HG02938 (cell line): ENCODE results near the gene FBXO30.

ENCODE experiments used
- ATAC-seq: cut with Tn5 transposase; IDR thresholded peaks from one replicate; pipeline ENCODE4 v1.9.1; 2021; ENCODE audit warnings: mild to moderate bottlenecking, moderate library complexity; ENCODE audit not compliant: unreplicated experiment

The FBXO30 gene, protein sequence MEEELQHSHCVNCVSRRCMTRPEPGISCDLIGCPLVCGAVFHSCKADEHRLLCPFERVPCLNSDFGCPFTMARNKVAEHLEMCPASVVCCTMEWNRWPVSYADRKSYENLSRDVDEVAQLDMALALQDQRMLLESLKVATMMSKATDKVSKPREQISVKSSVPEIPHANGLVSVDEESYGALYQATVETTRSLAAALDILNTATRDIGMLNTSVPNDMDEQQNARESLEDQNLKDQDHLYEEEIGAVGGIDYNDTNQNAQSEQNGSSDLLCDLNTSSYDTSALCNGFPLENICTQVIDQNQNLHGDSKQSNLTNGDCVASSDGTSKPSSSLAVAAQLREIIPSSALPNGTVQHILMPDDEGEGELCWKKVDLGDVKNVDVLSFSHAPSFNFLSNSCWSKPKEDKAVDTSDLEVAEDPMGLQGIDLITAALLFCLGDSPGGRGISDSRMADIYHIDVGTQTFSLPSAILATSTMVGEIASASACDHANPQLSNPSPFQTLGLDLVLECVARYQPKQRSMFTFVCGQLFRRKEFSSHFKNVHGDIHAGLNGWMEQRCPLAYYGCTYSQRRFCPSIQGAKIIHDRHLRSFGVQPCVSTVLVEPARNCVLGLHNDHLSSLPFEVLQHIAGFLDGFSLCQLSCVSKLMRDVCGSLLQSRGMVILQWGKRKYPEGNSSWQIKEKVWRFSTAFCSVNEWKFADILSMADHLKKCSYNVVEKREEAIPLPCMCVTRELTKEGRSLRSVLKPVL

DNA sequence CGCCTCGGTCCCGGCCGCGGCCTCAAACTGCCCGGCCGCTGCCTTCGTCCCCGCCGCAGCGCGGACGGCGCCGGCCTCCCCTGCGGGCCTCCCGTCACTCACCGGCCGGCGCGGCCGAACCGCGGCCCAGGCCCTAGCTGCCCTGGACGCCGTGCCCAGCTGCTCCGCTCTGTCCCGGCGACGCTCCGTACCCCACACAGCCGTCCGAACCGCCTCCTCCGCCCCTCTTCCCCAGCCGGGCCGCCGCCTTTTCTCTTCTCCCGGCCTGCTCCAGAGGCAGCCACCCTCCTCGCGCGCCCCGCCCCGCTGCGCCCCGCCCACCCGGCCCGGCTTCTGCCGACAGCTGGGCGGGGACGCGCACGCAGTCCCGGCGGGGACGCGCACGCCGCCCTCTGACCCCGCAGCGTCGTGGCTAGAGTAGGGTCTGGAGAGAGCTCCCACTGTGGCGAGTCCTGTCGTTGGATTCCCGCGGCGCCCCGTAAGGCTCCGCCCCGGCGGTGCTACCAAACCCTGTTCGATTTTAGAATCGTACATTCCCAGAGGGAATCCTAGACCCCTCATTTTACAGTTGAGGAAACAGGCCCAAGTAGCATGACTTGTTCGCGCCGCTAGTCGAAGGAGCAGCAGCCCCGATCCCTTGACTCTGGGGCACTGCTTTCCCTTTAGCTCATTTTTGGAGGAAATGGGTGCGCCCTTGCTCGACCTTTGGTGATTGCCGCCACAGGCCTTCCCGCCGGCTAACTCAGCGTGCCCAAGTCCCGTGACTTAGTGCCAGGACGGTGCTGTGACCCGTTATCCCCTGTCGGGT is at the start of gene FBXO30:
FBXO30 (minus strand) TSS at position 295 of the 808 bp plus-strand sequence. CDS start 8,390 bp downstream, outside the sequence.
- ATAC-seq = peak; percentile 66

DNA sequence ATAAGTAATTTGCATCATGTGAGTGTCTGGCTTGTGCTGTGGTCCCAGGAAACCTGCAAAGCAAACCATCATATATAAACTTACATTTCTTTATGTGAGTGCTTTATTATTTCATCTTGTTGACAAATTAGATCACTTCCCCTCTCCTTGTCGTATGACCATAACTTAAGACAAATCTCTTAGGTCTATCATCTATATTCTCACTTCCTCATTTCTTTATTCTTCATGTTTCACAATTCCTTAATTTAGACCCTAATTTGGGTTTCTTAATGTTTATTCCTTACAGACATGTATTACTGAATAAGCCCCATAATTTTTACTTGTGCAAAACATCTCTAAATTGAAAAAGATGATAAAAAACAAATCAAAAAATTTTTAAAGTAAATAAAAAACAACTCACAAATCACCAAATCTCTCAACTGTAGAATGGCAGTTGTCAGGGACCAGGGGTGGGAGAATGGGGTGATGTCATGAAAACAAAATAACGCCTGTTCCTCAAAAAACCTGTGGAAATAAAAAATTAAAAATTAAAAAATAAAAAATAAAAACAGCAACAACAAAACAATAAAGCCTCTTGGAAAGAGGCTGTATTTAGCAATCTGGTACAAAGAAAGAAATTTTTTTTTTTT is 49.5 kb upstream of the FBXO30 start:
- peak; percentile 46 for ATAC-seq

DNA sequence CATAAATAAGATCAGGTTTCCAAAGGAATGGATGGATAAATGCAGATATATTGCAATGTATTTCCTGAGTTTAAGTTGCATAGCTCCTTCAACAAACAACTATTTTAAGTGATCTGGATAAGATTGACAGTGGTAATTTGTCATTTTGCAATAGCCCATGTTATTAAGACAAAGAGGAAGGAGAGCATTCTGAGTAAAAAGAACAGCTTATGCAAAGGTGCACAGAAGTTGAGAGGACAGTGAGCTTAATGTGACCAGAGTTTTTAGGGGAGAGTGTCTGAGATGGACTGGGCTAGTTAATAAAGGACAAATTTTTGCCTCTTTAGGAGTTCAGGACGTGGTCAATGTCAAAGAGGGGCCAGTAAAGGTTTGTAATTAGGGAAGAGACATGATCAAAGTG is 48.8 kb upstream of the FBXO30 start:
- no peak for ATAC-seq

DNA sequence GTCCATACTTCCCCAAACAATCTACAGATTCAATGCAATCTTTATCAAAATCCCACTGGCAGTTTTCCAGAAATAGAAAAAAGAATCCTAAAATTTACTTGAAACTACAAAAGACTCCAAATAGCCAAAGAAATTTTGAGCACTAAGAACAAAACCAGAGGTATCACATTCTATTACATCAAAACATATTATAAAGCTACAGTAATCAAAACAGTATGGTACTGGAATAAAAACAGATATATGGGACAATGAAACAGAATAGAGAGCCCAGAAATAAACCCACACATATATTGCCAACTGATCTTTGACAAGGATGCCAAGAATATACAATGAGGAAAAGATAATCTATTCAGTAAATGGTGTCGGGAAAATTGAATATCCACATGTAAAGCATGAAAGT is 46.0 kb upstream of the FBXO30 start:
- ATAC-seq = no peak

DNA sequence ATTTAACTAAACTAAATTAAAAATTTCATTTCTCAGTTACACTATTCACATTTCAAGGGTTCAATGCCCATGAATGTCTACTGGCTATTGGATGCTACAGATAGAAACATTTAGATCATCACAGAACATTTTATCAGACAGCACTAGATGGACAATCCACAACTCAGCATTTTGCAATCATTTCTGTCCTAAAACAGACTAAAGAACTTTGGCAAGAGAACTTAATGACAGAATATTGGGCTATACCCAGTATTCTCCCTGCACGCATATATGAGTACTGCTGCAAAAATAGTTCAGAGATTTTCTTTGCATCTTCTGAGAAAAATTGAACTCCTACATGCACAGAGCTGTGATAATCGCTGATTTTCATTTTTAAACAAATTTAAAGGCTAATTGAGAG is 36.1 kb upstream of the FBXO30 start:
- ATAC-seq = no peak

DNA sequence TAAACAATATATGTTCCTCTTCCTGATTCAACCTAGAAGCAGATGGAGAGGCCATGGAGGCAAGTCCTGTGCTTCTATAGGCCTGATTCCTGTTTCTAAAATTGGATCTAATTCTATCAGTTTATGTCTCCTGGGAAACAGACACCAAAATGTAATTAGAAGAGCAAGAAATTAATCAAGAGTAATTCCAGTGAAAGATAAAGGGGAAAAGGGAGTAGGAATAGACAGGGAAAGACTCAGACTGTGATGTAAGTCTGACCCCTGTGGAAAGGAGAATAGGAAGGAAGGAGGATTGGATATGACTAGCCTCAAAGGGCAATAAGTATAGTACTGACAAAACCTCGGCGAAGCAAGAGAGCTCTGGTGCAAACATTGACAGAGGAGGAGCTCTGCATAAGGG is 33.9 kb upstream of the FBXO30 start:
- no peak for ATAC-seq

DNA sequence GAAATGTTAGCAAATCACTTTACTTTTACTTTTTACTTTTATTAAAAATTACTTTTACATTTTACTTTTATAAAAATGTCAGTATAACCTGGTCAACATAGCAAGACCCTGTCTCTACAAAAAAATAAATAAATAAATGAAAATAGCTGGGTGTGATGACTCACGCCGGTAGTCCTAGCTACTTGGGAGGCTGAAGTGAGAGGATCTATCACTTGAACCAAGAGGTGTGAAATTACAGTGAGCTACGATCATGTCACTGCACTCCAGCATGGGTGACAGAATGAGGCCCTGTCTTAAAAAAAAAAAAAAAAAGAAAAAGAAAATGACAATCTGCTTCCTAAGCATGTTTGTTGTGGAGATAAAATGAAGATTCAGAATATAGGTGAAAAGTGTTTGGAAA is 31.0 kb upstream of the FBXO30 start:
- no peak for ATAC-seq

DNA sequence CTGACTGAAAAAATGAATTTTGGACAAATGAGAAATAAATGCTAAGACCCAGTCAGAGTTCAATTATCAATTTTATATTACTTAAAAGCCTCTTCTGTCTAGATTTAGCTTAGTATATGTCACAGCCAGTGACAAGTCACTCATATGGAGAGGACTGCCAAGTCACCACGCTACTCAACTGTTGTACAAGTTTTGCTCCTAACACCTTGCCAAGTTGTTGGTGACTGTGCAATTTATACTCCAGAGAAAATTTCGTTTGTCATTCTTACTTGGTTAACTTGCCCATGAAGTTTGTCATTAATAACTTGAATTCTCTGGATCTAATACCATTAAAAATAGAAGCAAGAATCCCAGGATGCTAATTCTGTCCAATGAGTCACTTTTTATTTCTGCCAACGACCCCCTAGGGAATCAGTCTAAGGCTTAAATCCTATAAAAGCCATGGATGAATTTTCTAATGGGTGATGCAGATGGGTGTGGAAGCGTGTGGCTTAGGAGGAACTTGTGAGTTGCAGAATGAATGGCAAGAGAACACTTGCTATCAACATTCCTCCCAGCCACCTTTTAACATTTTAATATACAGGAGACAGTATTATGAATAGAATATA is 30.4 kb upstream of the FBXO30 start:
- no peak for ATAC-seq

DNA sequence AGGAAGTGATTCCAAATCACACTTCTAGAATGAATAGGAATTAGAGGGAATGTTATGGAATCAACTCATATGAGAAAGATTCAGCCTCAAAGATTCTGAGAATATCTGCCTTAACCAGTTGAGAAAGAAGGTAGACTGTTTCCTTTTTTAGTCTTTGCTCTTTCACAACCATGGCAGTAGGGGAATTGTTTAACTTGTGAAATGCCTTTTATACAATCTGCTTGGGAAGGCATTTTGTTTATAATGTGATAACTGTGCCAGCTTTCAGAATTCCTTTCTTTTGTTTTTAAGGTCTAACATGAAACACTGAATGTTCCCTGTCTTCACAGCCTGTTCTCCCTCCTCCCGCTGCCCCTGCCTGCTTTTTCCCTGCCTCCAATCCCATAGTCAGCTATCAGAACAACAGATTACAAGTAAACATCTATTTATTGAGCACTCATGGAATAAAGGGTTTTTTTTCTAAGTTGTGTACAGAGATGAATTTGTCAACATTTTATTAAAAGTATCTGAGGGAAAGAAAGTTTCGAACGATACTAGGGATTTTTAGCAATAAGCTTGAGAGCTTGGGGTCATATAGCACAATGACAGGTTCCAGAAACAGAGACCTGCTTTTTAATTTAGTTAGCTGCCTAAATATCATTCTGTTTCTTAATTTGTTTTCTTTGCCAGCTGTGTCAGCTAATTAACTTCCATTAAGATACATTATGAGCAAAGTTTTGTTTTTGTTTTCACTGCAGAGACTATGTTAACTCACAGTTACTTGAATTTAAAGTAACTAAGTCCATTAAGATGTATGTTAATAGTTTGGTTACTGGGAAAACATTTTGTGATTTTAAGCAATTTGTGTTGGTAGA is 28.3 kb upstream of the FBXO30 start:
- no peak for ATAC-seq

DNA sequence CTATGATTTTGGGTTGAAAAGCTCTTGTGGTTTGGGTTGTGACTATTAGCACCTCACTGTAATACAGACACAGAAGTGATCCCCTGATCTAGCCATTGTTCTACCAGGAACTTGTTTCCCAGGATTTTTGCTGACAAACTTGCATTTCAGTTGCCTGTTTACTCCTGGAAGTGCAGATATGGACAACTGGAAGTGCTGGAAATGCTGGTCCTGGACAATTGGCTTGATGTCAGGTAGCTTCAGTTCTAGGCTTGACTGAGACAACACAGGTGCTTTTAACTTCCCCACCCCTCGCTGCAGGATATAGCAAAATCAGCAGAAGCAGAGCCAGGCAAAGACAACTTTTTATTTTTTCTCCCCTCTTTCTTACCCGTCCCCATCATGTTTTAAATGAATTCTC is 27.1 kb upstream of the FBXO30 start:
- no peak for ATAC-seq

DNA sequence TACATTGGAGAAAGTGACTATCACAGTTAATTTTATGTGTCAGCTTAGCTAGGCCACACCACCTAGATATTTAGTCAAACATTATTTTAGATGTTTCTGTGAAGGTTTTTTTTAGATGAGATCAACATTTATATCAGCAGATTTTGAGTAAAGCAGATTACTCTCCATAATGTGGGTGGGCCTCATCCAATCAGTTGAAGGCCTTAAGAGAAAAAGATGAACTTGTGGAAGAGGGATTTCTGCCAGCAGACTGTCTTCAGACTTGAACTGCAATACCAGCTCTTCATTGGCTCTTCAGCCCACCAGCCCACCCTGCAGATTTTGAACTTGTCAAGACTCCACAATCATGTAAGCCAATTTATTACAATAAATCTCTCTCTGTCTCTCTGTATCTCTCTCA is 25.1 kb upstream of the FBXO30 start:
- ATAC-seq = no peak

DNA sequence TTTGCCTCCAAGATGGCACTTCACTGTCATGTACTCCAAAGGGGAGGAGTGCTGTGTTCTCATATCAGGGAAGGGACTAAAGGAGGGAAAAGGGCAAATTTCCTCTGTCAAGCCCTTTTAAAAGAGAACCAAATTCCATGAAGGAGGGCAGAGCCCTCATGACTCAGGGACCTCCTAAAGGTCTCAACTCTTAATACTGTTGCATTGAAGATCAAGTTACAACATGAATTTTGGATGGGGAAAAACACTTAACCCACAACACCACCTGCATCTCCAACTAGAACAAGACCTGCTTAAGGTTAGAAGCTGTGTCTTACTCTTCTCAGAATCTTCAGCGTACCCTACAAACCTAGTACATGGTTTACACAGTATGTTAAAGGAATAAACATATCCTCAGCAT is 23.7 kb upstream of the FBXO30 start:
- ATAC-seq = no peak

DNA sequence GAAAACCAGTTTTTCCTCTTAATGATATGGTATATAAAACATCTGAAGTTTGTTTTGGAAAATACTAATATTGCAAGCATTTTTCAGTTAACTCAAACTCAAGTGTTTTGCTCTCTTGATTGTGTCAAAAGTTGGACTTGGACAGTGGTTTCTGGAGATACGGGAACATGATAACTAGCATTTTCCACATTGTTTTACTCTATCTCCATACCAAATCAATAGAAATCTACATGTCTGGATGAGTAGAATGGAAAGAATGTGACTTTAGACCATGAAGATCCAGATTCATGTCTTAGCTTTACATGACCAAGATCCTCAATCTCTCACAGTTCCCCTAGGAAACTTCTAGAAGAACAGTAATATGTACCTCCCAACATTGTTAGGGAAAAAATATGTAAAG is 22.2 kb upstream of the FBXO30 start:
- no peak for ATAC-seq

DNA sequence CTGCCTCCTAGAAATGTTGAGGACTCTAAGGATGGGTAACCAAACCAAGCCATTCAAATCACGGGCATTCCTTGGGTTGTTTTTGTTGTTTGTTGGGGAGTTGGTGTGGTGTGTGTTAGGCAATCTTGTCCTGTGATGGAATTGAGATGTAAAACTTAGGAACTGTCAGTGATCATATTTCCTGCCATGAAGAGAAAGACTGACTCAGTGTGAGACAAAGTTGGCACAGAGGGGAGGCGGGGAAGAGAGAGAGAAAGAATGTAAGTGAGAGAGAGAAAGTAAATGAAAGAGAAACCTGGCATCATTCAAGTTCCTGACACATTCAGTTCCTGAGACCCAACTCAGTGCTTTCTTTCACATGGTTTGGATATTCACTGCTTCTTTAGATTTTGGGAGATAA is 21.6 kb upstream of the FBXO30 start:
- no peak for ATAC-seq

DNA sequence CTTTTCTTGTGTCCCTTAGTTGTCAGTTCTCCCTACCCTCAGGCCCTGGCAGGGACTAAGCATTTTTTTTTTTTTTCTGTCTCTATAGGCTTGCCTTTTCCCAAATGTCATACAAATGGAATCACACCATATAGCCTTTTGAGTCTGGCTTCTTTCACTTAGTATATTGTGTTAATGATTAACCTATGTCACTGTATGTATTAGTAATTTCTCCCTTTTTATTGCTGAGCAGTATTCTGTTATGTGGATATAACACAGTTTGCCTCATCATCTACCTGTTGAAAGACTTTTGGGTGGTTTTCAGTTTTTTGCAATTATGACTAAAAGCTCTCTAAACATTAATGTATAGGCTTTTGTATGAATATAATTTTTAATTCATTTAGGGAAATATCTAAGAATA is 16.0 kb upstream of the FBXO30 start:
- peak; percentile 49 for ATAC-seq

DNA sequence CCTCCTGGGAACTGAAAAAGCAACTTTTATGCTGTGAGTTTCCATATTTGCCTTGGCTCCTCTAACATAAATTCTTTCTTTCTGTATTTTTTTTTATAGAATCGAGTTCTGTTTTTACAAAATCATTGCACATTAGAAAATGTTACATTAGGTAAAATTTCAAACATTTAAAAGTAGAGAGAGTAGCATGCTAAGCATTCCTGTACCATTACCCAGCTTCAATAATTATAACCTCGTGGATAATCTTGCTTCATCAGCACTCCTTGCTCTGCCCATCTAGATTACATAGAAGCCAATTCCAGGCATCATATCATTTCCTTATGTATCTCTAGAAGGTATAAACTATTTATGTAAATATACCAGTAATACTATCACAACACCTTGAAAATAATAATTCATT is 15.4 kb upstream of the FBXO30 start:
- ATAC-seq = no peak

DNA sequence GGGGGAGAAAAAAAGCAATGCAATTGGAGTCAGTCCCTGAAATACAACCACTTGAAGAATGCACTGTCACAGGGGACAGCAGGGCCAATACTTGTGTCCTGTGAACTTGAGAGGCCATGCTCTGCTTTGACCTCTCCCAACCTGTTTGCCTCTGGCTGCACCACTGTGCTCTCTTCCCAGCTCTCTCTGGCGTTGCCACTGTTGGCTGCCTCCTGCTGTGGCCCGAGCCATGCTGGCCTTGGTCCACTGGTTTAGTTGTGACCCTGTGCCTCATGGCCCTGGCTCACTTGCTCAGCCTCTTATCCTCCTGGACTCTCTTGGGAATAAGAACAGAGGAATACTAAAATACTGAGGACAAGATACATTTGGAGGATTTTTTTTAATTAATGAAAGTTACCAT is 14.5 kb upstream of the FBXO30 start:
- ATAC-seq = no peak

DNA sequence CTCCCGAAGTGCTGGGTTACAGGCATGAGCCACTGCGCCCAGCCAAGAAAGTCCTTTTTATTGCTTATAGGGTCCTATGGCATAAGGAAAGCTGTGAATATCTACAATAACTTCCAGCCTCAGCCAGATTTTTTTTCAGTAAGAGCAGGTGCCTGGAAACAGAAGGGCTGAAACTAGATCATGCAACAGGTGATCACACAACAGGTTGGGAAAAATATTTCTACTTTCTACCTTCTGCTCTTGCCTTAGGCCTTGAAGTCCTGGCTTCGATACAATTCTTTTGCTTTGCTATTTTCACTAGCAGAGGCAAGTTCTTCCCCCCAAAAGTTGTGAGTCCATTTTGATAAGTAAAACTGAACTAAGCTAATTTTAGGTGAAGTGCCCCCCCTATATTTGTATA is 9.7 kb upstream of the FBXO30 start:
- ATAC-seq = no peak

DNA sequence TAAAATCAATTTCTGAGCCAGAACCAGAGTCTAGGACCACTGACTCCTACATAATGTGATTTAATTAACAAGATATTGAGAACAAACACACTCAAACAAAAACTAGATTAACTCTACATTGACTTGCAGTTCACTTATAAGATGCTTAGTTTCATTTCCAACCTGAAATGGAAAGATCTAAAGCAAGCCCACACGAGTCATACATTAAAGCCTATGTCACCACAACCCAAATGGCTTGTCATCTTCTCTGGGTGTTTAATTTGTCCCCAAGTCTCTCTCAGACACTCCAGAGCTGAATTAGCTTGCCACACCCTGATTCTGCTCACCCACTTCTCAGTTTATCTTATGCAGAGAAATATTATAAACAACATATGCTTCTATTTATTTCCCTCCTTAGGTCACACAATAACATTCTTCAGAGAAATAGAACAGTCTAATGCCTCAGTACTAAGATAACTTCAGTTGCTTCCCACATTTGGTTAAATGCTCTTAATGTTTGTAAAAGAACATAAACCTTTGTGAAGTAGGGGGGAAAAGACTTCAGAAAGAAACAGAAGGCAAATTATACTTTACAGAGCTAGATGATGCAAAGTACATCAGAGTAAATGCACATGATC is 8.8 kb upstream of the FBXO30 start:
- peak; percentile 58 for ATAC-seq
